Bronchial epithelial cell (primary cell): ENCODE results near the gene KCNIP1. TPM values are rescaled to one million over a fixed set of nuclear protein-coding genes. Genes with fewer than 3 reads are reported as not detected.
A peak's percentile ranks its signal among the peaks of the same experiment; 100 is the strongest.

ENCODE experiments used
- DNase-seq: peaks from one replicate; pipeline ENCODE4 v3.0.0-alpha.2; 2010; ENCODE audit warnings: low read depth
- FAIRE-seq: peaks from 2 replicates; lab custom pipeline; 2011; peaks lifted over from hg19 to GRCh38; lab: Jason Lieb, UNC
- H3K27me3 ChIP-seq: 2 replicates; pipeline ENCODE4 v1.5.1; 2011; ENCODE audit warnings: low read length; ENCODE audit not compliant: control insufficient read depth, insufficient read depth
- H3K36me3 ChIP-seq: 2 replicates; pipeline ENCODE4 v1.5.1; 2011; ENCODE audit warnings: low read length; ENCODE audit not compliant: control insufficient read depth, insufficient read depth
- H3K4me3 ChIP-seq: 2 replicates; pipeline ENCODE4 v1.5.1; 2011; ENCODE audit warnings: mild to moderate bottlenecking, low read depth, low read length, control low read depth
- total RNA-seq: library from RNA; depleted of rRNA; stranded (reverse); fragments of >200 nt; gene quantifications from 2 replicates; pipeline ENCODE4 v1.2.1, GENCODE V29; 2014
- TF ChIP-seq, protein P1 (sequence below): IDR thresholded peaks from 2 replicates; pipeline ENCODE4 v1.5.1; 2011; ENCODE audit warnings: mild to moderate bottlenecking, moderate library complexity, low read length, control low read depth, inconsistent platforms; ENCODE audit not compliant: insufficient read depth, severe bottlenecking

Gene KCNIP1
- total RNA-seq, 1 donor from 2014 or later: under 0.01 TPM

GRCh38 chr5:170629566-170630175 lies 125.9 kb downstream of the KCNIP1 start:
- Histone ChIP-seq H3K27me3 (peaks cover 2% of the 10 kb centered on the region), H3K4me3 (no peak overlapping the region), H3K36me3 (no peaks in the 10 kb centered on the region)
- no peak for DNase-seq
- TF ChIP-seq, protein P1, sequence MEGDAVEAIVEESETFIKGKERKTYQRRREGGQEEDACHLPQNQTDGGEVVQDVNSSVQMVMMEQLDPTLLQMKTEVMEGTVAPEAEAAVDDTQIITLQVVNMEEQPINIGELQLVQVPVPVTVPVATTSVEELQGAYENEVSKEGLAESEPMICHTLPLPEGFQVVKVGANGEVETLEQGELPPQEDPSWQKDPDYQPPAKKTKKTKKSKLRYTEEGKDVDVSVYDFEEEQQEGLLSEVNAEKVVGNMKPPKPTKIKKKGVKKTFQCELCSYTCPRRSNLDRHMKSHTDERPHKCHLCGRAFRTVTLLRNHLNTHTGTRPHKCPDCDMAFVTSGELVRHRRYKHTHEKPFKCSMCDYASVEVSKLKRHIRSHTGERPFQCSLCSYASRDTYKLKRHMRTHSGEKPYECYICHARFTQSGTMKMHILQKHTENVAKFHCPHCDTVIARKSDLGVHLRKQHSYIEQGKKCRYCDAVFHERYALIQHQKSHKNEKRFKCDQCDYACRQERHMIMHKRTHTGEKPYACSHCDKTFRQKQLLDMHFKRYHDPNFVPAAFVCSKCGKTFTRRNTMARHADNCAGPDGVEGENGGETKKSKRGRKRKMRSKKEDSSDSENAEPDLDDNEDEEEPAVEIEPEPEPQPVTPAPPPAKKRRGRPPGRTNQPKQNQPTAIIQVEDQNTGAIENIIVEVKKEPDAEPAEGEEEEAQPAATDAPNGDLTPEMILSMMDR: no peak
- FAIRE-seq: no peak

- TF ChIP-seq, protein P1: no peak
- Histone ChIP-seq H3K36me3 (no peaks in the 10 kb centered on the region), H3K4me3 (no peak overlapping the region), H3K27me3 (peaks cover 2% of the 10 kb centered on the region)
- FAIRE-seq (no peak), DNase-seq (no peak)
These were observed 126.4 kb downstream of the KCNIP1 start for GRCh38 chr5:170630226-170630625.

DNA sequence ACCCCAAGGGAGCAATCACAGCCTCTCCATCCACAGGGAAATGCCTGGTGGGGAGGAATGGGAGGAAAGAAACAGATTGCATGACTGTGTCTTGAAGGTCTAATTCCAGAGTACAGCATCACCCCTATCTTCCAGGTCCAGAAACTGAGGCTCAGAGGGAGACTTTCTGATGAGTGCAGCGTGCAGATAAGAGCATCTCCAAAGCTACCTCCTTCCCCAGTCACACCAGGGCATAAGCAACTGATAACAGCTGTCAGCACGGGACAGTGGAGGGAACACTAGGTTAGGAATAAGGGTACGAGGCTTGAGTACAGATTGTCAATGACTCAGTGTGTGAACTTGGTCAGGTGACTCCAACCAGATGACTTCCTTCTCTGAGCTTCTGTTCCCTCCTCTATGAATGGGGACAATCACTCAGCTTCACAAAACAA lies 126.9 kb downstream of the KCNIP1 start:
- DNase-seq: no peak
- peak; percentile 77 for FAIRE-seq
- Histone ChIP-seq H3K36me3 (no peaks in the 10 kb centered on the region), H3K27me3 (peaks cover 2% of the 10 kb centered on the region), H3K4me3 (no peak overlapping the region)
- TF ChIP-seq, protein P1: no peak

DNA sequence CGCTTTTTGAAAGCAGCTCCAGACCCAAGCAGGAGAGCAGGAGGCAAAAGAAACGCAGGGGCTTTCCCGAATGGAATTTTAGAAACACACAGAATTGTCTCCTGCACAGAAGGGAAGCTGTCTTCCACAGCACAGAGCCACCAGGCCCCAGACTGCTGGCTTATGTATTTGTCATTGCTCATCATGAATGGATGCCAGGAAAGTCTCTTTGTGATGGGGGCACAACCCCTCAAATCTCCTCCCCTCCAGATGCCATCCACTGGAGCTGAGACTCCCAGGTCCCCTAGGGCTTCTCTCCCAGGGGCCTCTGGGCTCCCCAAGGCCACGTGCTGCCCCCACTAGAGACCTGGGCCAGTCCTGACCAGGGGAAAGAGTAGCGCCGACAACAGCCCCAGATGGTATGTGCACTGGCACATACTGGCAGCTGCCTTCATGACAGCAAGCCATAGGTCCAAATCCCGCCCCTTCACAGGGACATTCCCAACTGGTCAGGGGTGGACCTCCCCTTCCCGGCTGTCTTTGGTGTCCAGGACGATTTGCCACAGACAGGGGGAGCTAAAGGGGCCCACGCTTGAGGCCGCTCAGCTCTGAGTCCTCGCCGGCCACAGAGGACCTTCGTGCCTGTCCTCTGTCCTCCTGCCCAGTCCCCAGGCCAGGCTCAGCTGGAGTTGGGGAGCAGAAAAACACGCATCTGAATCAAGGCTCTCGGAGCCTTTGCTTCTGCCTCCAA lies 127.8 kb downstream of the KCNIP1 start:
- DNase-seq (no peak), FAIRE-seq (no peak)
- TF ChIP-seq, protein P1: peak; percentile 0
- Histone ChIP-seq H3K4me3 (no peak overlapping the region), H3K36me3 (no peaks in the 10 kb centered on the region), H3K27me3 (peaks cover 2% of the 10 kb centered on the region)

GRCh38 chr5:170632266-170632984 lies 128.6 kb downstream of the KCNIP1 start:
- Histone ChIP-seq H3K36me3 (no peaks in the 10 kb centered on the region), H3K4me3 (no peak overlapping the region), H3K27me3 (peaks cover 2% of the 10 kb centered on the region)
- no peak for DNase-seq
- no peak for FAIRE-seq
- TF ChIP-seq, protein P1: no peak
